Lower leg skin (tissue), 4 donors: Measurements from ENCODE around the gene SECISBP2. TPM values are rescaled to one million over a fixed set of nuclear protein-coding genes. Genes with fewer than 3 reads are reported as not detected.
"Not testable (repeated sequence)": the region's sequence is repeated elsewhere in the genome, so short reads cannot be mapped to it uniquely, and the experiment has no call there.

Source experiments
- DNase-seq, 2 donors: peaks; one replicate each; pipeline ENCODE4 v3.0.0-alpha.2; 2019; ENCODE audit warnings: low spot score in 2 of 2
- H3K4me3 ChIP-seq: fragments of 200-600 bp; sonication (generic); 2 replicates; pipeline ENCODE4 v1.5.1; 2017; ENCODE audit warnings: mild to moderate bottlenecking, low read depth; ENCODE audit not compliant: poor library complexity, severe bottlenecking
- CTCF ChIP-seq, 3 donors: fragments of 450-650 bp; IDR thresholded peaks; one replicate each; pipeline ENCODE4 v1.5.1; 2016; ENCODE audit warnings: antibody characterized with exemption in 3 of 3, mild to moderate bottlenecking in 3 of 3, moderate library complexity in 2 of 3
- POLR2A ChIP-seq, 2 donors: fragments of 450-650 bp; IDR thresholded peaks; one replicate each; pipeline ENCODE4 v1.6.1; 2016 to 2017; ENCODE audit warnings: antibody characterized with exemption in 2 of 2, mild to moderate bottlenecking in 1 of 2, moderate library complexity in 1 of 2
- WGBS, 2 donors: methylation state at CpG; one replicate each; pipeline ENCODE4 v1.1.5; 2018; 5-methylcytosine and 5-hydroxymethylcytosine counted together
- intact Hi-C: fragments of 100-400 bp; cut with DNase I; formaldehyde crosslinking; loops from one replicate; pipeline ENCODE4 v1.15.0; 2023; ENCODE audit warnings: low total_unique reads
- total RNA-seq, 4 donors: library from RNA; depleted of rRNA; stranded (reverse); fragments of >200 nt; gene quantifications; one replicate each; pipeline ENCODE4 v1.1.0, GENCODE V29; 2016

The SECISBP2 gene
- total RNA-seq, 4 donors from 2014 or later, result 38.3 to 67.3 (median 41.9) TPM

GRCh38 chr9:89293014-89293413 lies 25.3 kb upstream of the SECISBP2 start:
- TF ChIP-seq CTCF (IDR thresholded peaks at IDR 0.05) (no peak), POLR2A (IDR thresholded peaks at IDR 0.05) (no peak)
- no peak for DNase-seq
- intact Hi-C loops, result no loop called here
- H3K4me3 ChIP-seq, result no peak overlapping the region
- WGBS, 2 donors, result 84 to 91% methylated on average over 1 of the region's 1 CpG

- H3K4me3 ChIP-seq, result no peak overlapping the region
- no peak for DNase-seq
- intact Hi-C loops, result no loop called here
- WGBS, 2 donors, result 78 to 80% methylated on average over 5 of the region's 5 CpGs
- no peak for TF ChIP-seq CTCF (IDR thresholded peaks at IDR 0.05)
- TF ChIP-seq POLR2A (IDR thresholded peaks at IDR 0.05), result no peak
Observed at GRCh38 chr9:89295400-89295799, 22.9 kb upstream of the SECISBP2 start.

- H3K4me3 ChIP-seq, DNase-seq, intact Hi-C loops: not testable (repeated sequence)
- 90% methylated on average over 2 of the region's 2 CpGs for WGBS, 2 donors
Observed at GRCh38 chr9:89301996-89302395, 16.3 kb upstream of the SECISBP2 start.

GRCh38 chr9:89304020-89304833 lies 14.1 kb upstream of the SECISBP2 start:
- intact Hi-C loops, result no loop called here
- no peak for DNase-seq
- TF ChIP-seq POLR2A (IDR thresholded peaks at IDR 0.05), result no peak
- TF ChIP-seq CTCF (IDR thresholded peaks at IDR 0.05), result no peak
- 90% methylated on average over 7 of the region's 7 CpGs for WGBS, 2 donors
- no peak overlapping the region for H3K4me3 ChIP-seq

GRCh38 chr9:89304834-89305188 lies 13.5 kb upstream of the SECISBP2 start:
- intact Hi-C loops, result no loop called here
- WGBS, 2 donors, result 92 to 94% methylated on average over 2 of the region's 2 CpGs
- DNase-seq, result no peak
- H3K4me3 ChIP-seq, result no peak overlapping the region
- TF ChIP-seq CTCF (IDR thresholded peaks at IDR 0.05) (no peak), POLR2A (IDR thresholded peaks at IDR 0.05) (no peak)

GRCh38 chr9:89305868-89306267 lies 12.4 kb upstream of the SECISBP2 start:
- no peak overlapping the region for H3K4me3 ChIP-seq

More at GRCh38 chr9:89305868-89306267, 12.4 kb upstream of the SECISBP2 start:
- 74 to 79% methylated on average over 3 of the region's 3 CpGs for WGBS, 2 donors
- intact Hi-C loops, result no loop called here
- no peak for DNase-seq
- no peak for TF ChIP-seq CTCF (IDR thresholded peaks at IDR 0.05)
- TF ChIP-seq POLR2A (IDR thresholded peaks at IDR 0.05), result no peak
